GM18861 (cell line): ENCODE data around the gene COL18A1.

Source experiments
- ATAC-seq: cut with Tn5 transposase; IDR thresholded peaks from one replicate; pipeline ENCODE4 v1.9.1; 2021; ENCODE audit not compliant: unreplicated experiment

The COL18A1 gene

DNA sequence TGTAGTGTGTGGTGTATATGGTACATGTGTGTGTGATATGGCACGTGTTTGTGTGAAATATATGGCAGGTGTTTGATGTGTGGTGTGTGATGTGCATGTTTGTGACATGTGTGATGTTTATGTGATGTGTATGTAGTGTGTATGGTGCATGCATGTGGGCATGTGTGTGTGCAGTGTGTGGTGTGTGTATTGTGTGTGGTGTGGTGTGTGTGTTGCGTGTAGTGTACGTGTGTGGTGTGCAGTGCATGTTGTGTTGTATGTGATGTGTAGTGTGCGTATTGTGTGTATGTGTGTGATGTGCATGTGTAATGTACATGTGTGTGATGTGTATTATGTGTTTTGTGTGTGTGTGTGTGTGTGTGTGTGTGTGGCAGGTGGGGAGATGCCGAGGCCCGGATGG lies 71.6 kb downstream of the COL18A1 start:
- no peak for ATAC-seq

DNA sequence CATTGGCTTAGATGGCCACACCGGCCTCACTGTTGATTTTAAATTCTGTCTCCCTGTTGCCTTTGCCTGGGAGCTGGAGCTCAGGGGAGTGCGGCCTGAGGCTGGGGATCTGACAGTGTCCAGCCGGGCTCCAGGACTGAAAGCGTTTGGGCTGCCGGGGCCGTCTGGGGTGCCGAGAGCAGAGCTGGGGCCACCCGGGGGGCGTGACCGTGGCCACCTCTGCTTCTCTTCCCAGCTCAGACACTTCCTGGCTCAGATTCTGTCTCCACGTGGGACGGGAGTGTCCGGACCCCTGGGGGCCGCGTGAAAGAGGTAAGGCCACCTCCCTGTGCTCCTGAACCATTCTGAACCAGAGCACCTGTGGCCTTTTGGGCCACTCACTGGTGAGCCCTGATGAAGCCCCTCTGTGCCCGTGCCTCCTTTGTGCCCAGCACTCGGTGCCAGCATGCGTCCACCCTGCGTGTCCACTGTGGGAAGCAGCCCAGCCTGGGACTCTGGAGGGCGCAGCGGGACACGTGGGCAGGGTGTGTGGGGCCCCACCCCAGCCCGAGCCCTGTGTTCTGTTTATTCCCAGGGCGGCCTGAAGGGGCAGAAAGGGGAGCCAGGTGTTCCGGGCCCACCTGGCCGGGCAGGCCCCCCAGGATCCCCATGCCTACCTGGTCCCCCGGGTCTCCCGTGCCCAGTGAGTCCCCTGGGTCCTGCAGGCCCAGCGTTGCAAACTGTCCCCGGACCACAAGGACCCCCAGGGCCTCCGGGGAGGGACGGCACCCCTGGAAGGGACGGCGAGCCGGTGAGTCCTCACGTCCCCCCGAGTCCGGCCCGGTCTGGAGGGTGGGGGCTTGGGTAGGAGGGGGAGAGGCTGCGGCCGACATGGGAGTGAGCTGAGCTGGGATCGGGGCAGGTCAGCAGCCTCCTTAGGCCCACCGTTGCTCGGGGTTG lies 72.5 kb downstream of the COL18A1 start:
- no peak for ATAC-seq

DNA sequence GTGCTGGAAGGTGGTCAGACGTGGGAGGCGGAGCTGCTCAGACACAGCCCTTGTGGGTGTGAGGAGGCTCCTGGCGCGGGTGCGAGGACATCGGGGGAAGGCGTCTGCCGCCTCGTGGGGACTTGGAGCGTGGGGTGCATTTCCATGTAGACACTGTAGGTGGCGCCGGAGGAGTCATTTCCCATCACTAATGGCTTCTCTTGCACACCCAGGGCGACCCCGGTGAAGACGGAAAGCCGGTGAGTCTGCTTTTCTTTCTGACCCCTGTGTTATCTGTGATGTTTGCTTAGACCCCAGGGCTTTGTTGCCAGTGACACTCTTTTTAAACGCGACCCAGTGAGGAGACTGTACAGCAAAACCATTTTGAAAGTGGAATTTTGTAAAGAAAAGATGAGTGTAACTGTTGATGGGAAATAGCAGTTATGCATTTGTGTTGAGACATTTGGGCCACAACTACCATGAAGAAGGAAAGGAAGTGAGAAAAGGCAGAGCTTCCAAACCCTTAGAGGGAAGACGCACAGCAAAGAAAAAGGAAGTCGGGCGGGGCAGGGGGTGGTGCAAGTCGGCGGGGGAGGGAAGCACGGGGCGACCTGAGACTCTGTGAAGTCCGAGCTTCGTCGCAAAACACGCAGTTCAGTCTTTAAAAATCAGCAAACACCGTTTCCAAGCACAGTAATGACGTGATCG lies 73.3 kb downstream of the COL18A1 start:
- ATAC-seq, result no peak

DNA sequence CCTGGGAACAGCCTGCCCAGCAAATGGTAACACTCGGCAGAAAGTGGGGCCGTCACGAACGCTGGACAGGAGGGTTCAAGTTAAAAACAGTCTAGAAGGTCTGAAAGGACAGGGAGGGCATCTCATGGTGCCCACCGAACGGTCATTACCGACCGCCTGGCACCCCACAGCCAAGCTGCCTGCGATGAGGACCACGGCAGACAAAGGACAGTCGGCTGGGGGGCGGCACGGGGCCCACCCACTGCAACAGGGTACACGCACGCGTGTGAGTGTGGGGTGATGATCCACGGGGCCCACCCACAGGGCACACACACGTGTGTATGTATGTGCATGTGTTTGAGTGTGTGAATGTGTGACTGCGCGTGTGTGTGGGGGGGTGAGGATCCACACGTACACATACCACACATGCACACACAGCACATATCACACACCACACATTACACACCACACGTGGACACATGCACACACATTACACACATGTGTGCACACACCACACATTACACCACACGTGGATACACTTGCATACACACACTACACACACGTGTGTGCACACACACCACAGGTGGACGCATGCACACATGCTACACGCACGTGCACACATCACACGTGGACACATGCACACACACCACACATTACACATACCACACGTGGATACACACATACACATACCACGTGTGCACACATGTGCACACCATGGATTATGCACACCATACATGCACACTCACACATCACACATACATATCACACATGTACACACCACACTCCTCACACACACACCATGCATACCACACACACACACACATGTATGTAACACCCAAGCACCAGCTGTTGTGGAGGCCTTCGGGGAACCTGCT lies 74.1 kb downstream of the COL18A1 start:
- ATAC-seq, result no peak

DNA sequence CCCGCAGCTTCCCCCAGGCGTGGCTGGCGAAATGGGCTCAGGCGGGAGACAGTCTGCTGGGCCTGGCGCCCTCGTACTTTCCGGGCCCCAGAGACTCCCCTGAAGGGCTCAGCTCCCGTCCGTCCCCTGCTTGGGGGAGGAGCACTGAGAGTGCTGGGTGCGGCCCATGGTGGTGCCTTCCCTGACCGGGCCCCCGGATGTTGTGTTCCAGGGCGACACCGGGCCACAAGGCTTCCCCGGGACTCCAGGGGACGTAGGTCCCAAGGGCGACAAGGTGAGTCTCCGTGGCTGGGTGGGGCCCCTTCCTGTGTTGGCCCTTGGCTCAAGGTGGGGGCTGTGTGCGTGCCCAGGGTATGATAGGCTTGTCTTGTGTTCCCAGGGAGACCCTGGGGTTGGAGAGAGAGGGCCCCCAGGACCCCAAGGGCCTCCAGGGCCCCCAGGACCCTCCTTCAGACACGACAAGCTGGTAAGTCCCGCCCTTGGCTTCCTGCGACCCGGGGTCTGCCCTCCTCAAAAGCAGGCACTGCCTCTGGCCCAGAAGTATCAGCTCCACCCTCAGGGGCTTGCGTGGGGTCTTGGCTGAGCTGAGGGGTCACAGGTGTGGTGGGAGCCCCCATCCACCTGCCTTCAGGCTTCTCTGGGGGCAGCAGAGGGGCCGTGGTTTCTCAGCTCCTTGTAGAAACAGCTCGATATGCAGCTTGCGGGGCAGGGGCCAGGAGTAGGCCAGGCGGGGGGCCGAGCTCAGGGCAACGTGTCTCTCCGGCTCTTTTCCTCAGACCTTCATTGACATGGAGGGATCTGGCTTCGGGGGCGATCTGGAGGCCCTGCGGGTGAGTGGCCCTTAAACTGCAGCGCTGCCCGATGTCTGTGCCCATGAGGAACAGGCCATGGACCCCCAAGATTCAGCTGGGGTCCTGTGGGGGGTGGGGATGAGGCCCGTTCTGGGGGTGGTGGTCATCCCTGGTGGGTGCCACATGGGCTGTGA lies 75.0 kb downstream of the COL18A1 start:
- ATAC-seq, result no peak

DNA sequence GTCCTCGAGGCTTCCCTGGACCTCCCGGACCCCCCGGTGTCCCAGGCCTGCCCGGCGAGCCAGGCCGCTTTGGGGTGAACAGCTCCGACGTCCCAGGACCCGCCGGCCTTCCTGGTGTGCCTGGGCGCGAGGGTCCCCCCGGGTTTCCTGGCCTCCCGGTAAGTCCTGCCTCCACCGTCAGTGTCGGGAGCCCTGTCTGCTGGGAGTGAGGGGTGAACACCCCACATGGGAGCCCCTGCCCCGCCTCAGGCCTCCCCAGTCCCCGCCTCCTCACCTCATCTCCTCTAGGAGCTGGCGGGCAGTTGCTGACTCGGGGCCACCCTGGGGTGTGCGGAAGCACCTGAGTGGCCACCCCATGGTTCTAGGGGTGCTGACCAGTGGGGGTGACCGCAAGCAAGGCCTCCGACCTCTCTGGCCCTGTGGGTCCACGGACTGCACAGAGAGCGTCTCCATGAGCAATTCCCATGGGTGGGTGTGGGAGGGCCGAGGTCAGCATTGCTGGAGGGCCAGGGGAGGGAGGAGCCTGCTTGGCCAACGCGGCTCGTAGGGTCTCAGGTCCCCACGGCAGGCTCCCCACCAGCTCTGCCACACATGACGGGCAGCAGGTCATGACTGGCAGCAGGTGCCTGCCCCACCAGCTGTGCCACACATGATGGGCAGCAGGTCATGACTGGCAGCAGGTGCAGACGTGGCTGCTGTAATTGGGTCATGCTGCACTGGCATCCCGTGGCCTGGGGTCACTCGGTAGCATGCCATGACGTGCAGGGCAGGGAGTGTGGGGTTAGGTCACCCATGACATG lies 75.9 kb downstream of the COL18A1 start:
- ATAC-seq, result no peak

DNA sequence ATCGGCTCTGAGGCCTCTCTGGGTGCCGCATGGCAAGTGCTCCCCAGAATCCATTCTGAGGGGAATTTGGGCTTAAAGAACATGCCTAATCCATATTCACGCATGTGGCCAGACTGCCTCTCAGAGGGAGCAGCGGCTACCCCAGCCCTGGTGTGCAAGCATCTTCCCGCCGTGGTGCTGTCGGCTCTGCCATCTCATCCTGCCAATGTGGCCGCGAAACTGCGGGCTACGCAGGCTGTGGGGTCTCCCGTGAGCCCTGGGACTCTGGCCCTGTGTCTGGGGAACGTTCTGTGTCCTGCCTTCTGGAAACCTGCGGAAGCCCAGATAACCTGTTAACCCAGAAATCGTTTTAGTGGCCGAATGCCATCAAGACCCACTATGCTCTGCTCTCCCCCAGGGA lies 76.6 kb downstream of the COL18A1 start:
- ATAC-seq, result no peak

DNA sequence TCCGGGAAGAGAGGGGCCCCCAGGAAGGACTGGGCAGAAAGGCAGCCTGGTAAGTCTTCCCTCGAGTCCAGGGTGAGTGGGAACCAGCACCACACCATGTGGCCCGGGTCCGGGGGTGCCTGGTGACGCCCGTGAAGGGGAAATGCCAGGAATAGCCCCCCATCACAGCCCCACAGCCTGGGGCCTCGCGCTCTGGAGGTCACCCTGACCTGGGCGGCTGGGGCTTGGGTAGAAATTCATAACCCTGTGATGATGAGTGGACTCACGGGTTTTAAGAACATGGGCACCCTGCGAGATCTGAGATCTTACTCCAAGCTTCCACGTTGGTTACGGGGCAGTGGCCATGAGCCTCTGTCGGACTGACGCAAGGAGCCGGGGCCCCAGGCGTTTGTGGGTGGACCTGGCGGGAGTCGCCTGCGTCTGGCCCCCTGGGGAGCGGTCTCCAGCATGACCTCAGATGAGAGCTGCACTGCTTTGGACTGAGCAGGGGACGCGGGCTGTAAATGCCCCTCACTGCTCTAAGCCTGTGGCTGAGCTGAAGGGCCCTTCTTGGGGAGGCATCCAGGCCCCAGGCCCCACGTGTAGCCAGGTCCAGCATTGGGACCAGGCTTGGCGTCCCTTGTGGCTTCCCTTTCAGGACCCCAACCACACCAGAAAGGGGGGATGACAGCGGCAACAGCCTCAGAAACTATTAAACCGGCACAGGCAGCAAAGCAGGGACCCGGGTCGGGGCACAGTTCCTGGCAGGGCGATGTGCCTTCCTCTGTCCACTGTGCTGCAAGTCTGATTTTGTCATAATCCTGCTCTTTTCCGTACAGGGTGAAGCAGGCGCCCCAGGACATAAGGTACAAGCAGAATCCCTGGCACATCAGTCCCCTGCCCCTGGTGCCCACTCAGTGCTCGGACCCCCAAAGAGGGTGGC lies 77.3 kb downstream of the COL18A1 start:
- no peak for ATAC-seq

DNA sequence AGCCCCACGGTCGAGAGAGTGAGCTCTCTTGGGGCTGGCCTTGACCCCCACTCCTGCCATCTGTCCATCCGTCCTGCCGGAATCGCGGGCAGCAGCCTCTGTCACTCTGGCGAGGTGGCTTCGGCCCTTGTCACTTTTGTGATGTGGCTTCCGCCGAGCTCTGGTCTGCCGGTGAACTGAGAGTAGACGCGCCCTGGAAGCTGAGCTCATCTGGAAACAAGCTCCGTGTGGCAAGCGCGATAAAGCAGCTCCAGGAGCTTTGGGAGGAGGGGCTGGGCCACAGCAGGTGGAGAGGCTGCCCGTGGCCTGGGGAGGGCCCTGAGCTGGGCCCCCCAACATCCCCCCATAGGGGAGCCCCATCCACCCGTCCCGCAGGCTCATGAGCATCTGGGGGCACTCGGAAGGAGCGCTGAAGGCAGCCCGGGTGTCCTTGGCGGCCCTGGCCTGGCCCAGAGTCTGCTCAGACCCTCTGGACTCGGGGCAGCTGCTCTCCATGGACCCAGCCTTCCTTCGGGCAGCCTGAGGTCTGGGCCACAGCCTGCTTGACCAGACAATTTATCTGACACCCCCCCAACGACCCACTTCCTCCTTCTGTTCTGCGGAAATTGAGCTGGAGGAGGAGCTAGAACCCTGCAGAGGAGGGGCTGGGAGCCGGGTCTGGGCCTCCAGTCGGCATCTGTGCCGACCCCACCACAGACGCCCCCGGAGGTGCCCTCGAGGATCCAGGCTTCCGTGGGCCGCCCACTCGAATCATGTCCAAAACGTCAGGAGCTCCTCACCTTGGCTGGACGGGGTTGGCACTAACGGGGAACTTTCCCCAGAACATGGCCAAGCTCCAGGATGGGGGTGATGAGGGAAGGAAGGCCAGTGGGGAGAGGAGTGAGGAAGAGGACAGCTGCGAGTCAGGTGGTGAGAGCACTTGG lies 78.2 kb downstream of the COL18A1 start:
- ATAC-seq, result no peak

DNA sequence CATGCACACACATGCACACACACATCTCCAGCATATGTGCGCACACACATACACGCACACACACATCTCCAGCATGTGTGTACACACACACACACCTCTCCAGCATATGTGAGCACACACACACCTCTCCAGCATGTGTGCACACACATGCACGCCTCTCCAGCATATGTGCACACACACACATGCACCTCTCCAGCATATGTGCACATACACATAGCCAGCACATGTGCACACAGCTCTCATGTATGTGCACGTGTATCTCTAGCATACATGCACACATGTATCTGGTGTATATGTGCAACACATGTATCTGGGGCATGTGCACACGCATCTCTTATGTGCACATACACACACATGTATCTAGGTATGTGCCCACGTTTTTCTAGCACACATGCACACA lies 79.4 kb downstream of the COL18A1 start:
- ATAC-seq, result no peak

DNA sequence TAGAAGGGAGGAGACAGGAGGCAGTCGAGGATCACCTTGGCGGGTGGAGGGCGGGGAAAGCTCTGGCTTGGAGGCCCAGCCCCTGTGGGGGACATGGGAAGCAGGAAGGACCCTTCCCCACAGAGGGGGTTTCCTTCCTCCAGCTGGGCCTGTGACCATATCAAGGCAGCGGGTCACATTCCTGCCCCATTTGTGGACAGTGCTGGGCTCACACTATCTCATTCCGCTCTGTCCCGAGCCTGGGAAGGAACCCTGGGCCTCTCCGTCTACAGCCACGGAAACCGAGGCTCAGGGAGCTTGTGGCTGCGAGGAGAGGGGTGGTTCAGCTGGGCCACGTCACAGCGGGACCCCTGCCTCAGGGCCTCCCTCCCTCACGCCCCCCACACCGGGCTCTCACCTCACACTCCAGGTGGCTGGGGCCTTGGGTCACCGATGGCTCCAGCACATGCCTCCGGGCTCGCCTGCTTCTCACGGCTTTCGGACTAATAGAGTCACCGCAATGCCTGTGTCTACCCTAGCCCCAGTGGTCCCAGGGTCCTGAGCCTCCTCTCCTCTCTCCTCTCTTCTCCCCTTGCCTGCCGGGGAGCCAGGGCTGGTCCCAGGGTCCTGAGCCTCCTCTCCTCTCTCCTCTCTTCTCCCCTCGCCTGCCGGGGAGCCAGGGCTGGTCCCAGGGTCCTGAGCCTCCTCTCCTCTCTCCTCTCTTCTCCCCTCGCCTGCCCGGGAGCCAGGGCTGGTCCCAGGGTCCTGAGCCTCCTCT lies 80.9 kb downstream of the COL18A1 start:
- no peak for ATAC-seq

DNA sequence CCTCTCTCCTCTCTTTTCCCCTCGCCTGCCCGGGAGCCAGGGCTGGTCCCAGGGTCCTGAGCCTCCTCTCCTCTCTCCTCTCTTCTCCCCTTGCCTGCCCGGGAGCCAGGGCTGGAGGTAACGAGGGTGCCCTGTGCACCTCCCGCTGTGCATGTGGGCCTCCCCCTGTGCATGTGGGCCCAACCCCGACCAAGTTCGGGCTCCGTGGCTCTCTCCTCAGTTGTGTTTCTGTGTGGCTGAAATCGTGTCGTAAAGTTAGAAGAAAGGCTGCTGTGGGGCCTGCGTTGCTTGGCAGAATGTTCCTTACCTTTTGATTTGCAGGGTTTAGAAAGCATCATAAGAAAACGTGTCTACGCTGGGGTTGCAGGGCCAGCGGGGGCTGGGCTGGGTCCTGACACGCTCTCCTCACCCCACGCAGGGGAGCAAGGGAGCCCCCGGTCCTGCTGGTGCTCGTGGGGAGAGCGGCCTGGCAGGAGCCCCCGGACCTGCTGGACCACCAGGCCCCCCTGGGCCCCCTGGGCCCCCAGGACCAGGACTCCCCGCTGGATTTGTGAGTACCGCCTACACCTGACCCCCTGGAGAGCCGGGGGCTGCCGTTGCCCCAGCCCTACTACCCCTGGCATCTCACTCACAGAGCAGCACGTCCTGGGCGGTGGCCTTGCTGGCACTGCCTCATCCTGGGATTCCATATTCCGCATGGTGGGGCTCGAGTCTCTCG lies 81.6 kb downstream of the COL18A1 start:
- ATAC-seq, result no peak

DNA sequence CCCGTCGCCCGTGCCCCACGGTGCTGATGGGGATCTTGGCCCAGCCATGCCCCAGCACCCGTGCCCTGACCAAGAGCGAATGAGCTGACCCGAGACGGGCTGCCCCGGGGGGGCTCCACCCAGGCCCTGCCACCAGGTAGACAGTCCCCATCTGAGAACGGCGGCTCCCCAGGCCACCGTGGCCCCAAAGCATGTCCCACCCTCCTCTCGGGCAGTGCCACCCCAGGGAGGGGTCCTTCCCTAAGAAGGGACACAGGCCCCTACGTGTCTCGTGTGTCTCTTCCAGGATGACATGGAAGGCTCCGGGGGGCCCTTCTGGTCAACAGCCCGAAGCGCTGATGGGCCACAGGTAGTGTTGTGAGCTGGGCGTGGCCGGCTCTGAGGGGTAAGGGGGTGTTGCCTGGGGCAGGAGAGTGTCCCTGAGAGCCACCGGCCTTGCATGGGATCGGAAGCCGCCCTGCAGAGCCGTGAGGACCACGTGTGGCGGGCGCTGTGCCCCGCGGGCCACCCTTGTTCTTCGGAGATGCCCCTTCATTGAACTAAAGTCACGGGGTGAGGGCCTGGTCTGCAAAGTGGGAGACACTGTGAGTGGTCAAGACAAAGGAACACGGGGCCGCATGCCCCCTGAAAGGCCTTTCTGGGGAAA lies 82.3 kb downstream of the COL18A1 start:
- ATAC-seq, result no peak

DNA sequence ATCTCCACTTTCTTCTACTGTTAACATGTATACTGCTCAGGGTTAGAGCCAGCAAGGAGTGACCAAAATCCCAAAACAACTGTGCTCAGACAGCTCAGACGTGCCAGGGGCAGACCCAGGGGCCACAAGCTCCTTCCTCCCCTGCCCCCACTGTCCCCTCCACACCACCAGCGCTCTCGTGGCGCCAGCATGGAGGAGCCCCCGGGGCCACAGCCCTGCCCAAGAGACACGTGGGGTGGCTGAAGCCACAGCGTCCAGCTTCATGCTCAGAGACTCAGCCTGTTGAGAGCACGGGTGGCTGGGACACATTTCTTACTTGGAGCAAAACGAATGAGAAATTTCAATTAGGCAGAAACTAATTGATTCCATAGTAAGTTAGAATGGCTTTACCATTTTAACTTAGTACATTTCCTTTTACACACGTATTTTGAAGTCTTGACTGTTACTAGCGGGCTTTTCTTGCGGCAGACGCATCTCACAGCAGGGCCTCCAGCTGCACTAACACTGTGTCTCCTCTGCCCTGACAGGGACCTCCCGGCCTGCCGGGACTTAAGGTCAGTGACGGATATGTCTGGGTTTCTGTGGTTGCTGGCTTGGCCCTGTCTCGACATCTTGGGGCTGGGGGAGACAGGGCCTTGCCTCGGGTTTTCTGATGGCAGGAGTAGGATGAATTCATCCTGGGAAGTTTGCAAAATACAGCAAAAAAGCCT lies 83.1 kb downstream of the COL18A1 start:
- ATAC-seq, result no peak
